NCI-H1930 (cell line): ENCODE results near the gene VANGL1.

Experiments used
- DNase-seq, 2 experiments: peaks; one replicate each; lab custom pipeline; 2025; lab: John Stamatoyannopoulos, UW

VANGL1 gene

GRCh38 chr1:115744646-115745275 lies 103.0 kb downstream of the VANGL1 start:
- DNase-seq = no peak

GRCh38 chr1:115746021-115746690 lies 104.4 kb downstream of the VANGL1 start:
- no peak for DNase-seq
